ENCODE data around the gene TEX13C. TPM values are rescaled to one million over a fixed set of nuclear protein-coding genes. Genes with fewer than 3 reads are reported as not detected.
"Not testable (repeated sequence)": the region's sequence is repeated elsewhere in the genome, so short reads cannot be mapped to it uniquely, and the experiment has no call there.

The TEX13C gene
- total RNA-seq, result not detected in 2 replicates
- not detected for polyA plus RNA-seq (2012)

GRCh38 chrX:125319646-125320521, at the start of gene TEX13C:
TSS of gene TEX13C (plus strand) at chrX:125319871. CDS start at chrX:125320120, 249 bp downstream.
- no peak for DNase-seq (ENCODE audit: low read depth)

GRCh38 chrX:125287282-125287681, 32.4 kb upstream of the TEX13C start:
- no peak for DNase-seq (ENCODE audit: low read depth)

GRCh38 chrX:125288343-125288742, 31.3 kb upstream of the TEX13C start:
- DNase-seq (ENCODE audit: low read depth), result no peak

- DNase-seq (ENCODE audit: low read depth), result no peak
Observed at GRCh38 chrX:125289209-125289608, 30.5 kb upstream of the TEX13C start.

- DNase-seq (ENCODE audit: low read depth), result no peak
Observed at GRCh38 chrX:125289920-125290319, 29.8 kb upstream of the TEX13C start.

GRCh38 chrX:125291124-125291523, 28.5 kb upstream of the TEX13C start:
- no peak for DNase-seq (ENCODE audit: low read depth)

GRCh38 chrX:125293850-125294780, 25.6 kb upstream of the TEX13C start:
- no peak for DNase-seq (ENCODE audit: low read depth)

- no peak for DNase-seq (ENCODE audit: low read depth)
Observed at GRCh38 chrX:125295337-125295736, 24.3 kb upstream of the TEX13C start.

- no peak for DNase-seq (ENCODE audit: low read depth)
Observed at GRCh38 chrX:125298871-125299270, 20.8 kb upstream of the TEX13C start.

GRCh38 chrX:125306335-125306866, 13.3 kb upstream of the TEX13C start:
- no peak for DNase-seq (ENCODE audit: low read depth)

- DNase-seq (ENCODE audit: low read depth), result no peak
Observed at GRCh38 chrX:125308653-125309052, 11.0 kb upstream of the TEX13C start.

- DNase-seq (ENCODE audit: low read depth), result not testable (repeated sequence)
Observed at GRCh38 chrX:125319166-125319565, 505 bp upstream of the TEX13C start.

GRCh38 chrX:125322431-125322830, 2.8 kb downstream of the TEX13C start:
- no peak for DNase-seq (ENCODE audit: low read depth)

GRCh38 chrX:125326599-125326998, 6.9 kb downstream of the TEX13C start:
- no peak for DNase-seq (ENCODE audit: low read depth)

GRCh38 chrX:125327891-125328290, 8.2 kb downstream of the TEX13C start:
- no peak for DNase-seq (ENCODE audit: low read depth)

- DNase-seq (ENCODE audit: low read depth), result no peak
Observed at GRCh38 chrX:125333583-125333982, 13.9 kb downstream of the TEX13C start.

GRCh38 chrX:125340490-125340889, 20.8 kb downstream of the TEX13C start:
- DNase-seq (ENCODE audit: low read depth), result no peak

GRCh38 chrX:125374169-125374568, 54.5 kb downstream of the TEX13C start:
- DNase-seq (ENCODE audit: low read depth), result no peak
